ELR (cell line): ENCODE measurements around the gene IQGAP2.

Source experiments
- DNase-seq: peaks from one replicate; pipeline ENCODE4 v3.0.0-alpha.2; 2015; ENCODE audit warnings: low read depth

IQGAP2 gene

GRCh38 chr5:76751291-76751690, 348.2 kb downstream of the IQGAP2 start:
- DNase-seq = no peak

- DNase-seq = no peak
Observed at GRCh38 chr5:76754668-76755078, 351.6 kb downstream of the IQGAP2 start.

GRCh38 chr5:76755779-76756637, 352.9 kb downstream of the IQGAP2 start:
- no peak for DNase-seq

- no peak for DNase-seq
Observed at GRCh38 chr5:76757049-76757448, 354.0 kb downstream of the IQGAP2 start.
